SU-DHL-6 (cell line): Measurements from ENCODE around the gene DNAJC8.

Experiments
- EZH2phosphoT487 ChIP-seq: fragments of 200-600 bp; sonication (generic), shearing (Covaris generic); conservative IDR thresholded peaks from 2 replicates; pipeline ENCODE4 v1.6.1; 2018; ENCODE audit warnings: mild to moderate bottlenecking, antibody characterized with exemption, low read length, moderate library complexity, mixed read lengths
- TF ChIP-seq, protein P1 (sequence below): fragments of 200-600 bp; sonication (generic); IDR thresholded peaks from one replicate; pipeline ENCODE4 v1.5.1; 2017; ENCODE audit warnings: antibody characterized with exemption, mild to moderate bottlenecking, low read length, moderate library complexity; ENCODE audit not compliant: insufficient read depth, poor library complexity, severe bottlenecking

DNA sequence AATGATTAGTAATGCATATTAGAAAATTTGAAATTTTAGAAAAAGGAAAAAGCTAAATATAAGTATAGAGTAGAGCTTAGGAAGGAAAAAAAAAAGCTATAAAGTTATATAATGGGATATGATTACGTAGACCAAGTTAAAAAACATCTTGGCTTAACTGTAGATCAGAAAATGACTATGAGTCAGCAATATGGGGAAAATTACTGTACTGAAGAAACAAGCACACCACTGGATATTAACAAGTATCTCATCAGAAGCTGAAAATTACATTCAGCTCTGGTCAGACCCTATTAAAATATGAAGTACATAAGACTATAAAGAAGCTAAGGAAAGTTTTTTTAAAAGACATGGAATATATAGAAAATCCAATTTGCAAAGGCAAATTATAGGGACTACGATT is 19.5 kb downstream of the DNAJC8 start:
- TF ChIP-seq, protein P1, sequence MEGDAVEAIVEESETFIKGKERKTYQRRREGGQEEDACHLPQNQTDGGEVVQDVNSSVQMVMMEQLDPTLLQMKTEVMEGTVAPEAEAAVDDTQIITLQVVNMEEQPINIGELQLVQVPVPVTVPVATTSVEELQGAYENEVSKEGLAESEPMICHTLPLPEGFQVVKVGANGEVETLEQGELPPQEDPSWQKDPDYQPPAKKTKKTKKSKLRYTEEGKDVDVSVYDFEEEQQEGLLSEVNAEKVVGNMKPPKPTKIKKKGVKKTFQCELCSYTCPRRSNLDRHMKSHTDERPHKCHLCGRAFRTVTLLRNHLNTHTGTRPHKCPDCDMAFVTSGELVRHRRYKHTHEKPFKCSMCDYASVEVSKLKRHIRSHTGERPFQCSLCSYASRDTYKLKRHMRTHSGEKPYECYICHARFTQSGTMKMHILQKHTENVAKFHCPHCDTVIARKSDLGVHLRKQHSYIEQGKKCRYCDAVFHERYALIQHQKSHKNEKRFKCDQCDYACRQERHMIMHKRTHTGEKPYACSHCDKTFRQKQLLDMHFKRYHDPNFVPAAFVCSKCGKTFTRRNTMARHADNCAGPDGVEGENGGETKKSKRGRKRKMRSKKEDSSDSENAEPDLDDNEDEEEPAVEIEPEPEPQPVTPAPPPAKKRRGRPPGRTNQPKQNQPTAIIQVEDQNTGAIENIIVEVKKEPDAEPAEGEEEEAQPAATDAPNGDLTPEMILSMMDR = no peak
- TF ChIP-seq EZH2phosphoT487 = no peak
